Hair follicle dermal papilla cell (primary cell): Measurements from ENCODE around the gene WNT9B. TPM values are rescaled to one million over a fixed set of nuclear protein-coding genes. Genes with fewer than 3 reads are reported as not detected.

Source experiments
- small RNA-seq: library from RNA; depleted of rRNA; stranded (forward); fragments of <200 nt; gene quantifications from one replicate; pipeline ENCODE3, GENCODE V24; 2012
- total RNA-seq: library from RNA; depleted of rRNA; stranded (reverse); fragments of >200 nt; gene quantifications from 2 replicates; pipeline ENCODE4 v1.2.3, GENCODE V29; 2012

The WNT9B gene
- total RNA-seq = not detected in 2 replicates

GRCh38 chr17:46851029-46851741, at the start of gene WNT9B:
TSS of gene WNT9B (plus strand) at chr17:46851583. CDS start at chr17:46851639, 56 bp downstream.

GRCh38 chr17:46818316-46818928, 33.0 kb upstream of the WNT9B start, which contains the start of gene WNT3:
TSS of gene WNT3 (minus strand) at chr17:46818692. CDS start at chr17:46818597, 95 bp downstream.

GRCh38 chr17:46922804-46923635, 71.6 kb downstream of the WNT9B start, which contains the start of gene GOSR2:
TSS of gene GOSR2 (plus strand) at chr17:46923160. CDS start at chr17:46923193, 33 bp downstream.

Small RNA genes lying within 50 kb of the gene (small RNA-seq; reads per million reads assigned to genes)
- gene RNU6ATAC3P = 0.44 reads per million

Other genes starting within 250 kb of the WNT9B start
- 1.8 and 1.9 TPM in 2 replicates for gene WNT3, start 32.9 kb upstream of the WNT9B start, total RNA-seq
- 76.3 and 80.5 TPM in 2 replicates for gene GOSR2, start 71.6 kb downstream of the WNT9B start, total RNA-seq
- gene RPRML, start 127.7 kb downstream of the WNT9B start, total RNA-seq = not detected in 2 replicates